ENCODE measurements around the gene CACNB4.
A peak's percentile ranks its signal among the peaks of the same experiment; 100 is the strongest.

CACNB4 gene

GRCh38 chr2:151855111-151855510, 243.7 kb downstream of the CACNB4 start:
- DNase-seq (ENCODE audit: low spot score), result no peak

- no peak for DNase-seq (ENCODE audit: low spot score)
Observed at GRCh38 chr2:151853070-151853758, 245.6 kb downstream of the CACNB4 start.

- no peak for DNase-seq (ENCODE audit: low spot score)
Observed at GRCh38 chr2:151852260-151853069, 246.4 kb downstream of the CACNB4 start.

- no peak for DNase-seq (ENCODE audit: low spot score)
Observed at GRCh38 chr2:151851761-151852160, 247.1 kb downstream of the CACNB4 start.

GRCh38 chr2:151849413-151850010, 249.3 kb downstream of the CACNB4 start:
- peak; percentile 12 for DNase-seq (ENCODE audit: low spot score)

- DNase-seq (ENCODE audit: low spot score), result no peak
Observed at GRCh38 chr2:151845884-151846283, 253.0 kb downstream of the CACNB4 start.

- no peak for DNase-seq (ENCODE audit: low spot score)
Observed at GRCh38 chr2:151845481-151845880, 253.4 kb downstream of the CACNB4 start.

GRCh38 chr2:151844211-151844896, 254.5 kb downstream of the CACNB4 start:
- DNase-seq (ENCODE audit: low spot score), result no peak

- DNase-seq (ENCODE audit: low spot score), result no peak
Observed at GRCh38 chr2:151843691-151844061, 255.2 kb downstream of the CACNB4 start.

GRCh38 chr2:151842830-151843690, 255.8 kb downstream of the CACNB4 start:
- no peak for DNase-seq (ENCODE audit: low spot score)

- DNase-seq (ENCODE audit: low spot score), result no peak
Observed at GRCh38 chr2:151841047-151841424, 257.8 kb downstream of the CACNB4 start.

- no peak for DNase-seq (ENCODE audit: low spot score)
Observed at GRCh38 chr2:151840216-151841046, 258.4 kb downstream of the CACNB4 start.

GRCh38 chr2:151837926-151838325, 260.9 kb downstream of the CACNB4 start:
- no peak for DNase-seq (ENCODE audit: low spot score)

GRCh38 chr2:151833984-151834383, 264.9 kb downstream of the CACNB4 start:
- no peak for DNase-seq (ENCODE audit: low spot score)

GRCh38 chr2:151830961-151831360, 267.9 kb downstream of the CACNB4 start:
- DNase-seq (ENCODE audit: low spot score), result no peak

GRCh38 chr2:151828890-151829324, 269.9 kb downstream of the CACNB4 start:
- DNase-seq (ENCODE audit: low spot score), result no peak

- DNase-seq (ENCODE audit: low spot score), result peak; percentile 84
Observed at GRCh38 chr2:151828143-151828889, 270.5 kb downstream of the CACNB4 start, which contains the start of gene ARL5A. ARL5A (minus strand) TSS chr2:151828421; CDS start chr2:151828176, 245 bp downstream.

GRCh38 chr2:151827564-151828142, 271.2 kb downstream of the CACNB4 start:
- DNase-seq (ENCODE audit: low spot score), result peak; percentile 31

- DNase-seq (ENCODE audit: low spot score), result no peak
Observed at GRCh38 chr2:151826737-151827157, 272.1 kb downstream of the CACNB4 start.
